Measurements from ENCODE around the gene FLCN. TPM values are rescaled to one million over a fixed set of nuclear protein-coding genes. Genes with fewer than 3 reads are reported as not detected.

FLCN gene
- total and polyA plus RNA-seq, 2 donors (not counting 3 experiments of a cell fraction or from before 2014, with no cell fraction given) = 38.8 to 68.9 TPM

DNA sequence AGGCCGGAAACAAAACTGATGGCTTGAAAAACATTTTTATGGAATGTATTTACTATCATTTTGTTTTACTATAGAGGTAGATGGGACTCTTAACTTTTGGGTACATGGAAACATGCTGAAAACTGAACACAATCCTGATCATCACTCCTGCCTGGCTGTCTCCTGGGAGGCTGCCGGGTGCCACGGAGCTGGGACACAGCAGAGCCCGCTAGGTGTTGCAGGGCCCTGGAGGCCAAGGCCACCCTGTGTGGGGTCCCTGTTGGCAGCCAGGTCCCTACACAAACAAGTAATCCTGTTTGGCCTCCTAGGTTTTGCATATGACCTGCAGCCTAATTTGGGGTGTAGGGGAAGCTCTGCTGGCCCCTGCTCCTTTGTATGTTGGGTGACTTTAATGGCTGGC lies 48.4 kb downstream of the FLCN start:
- dilution Hi-C loops (cut with MboI; ENCODE audit: extremely low pct_ligation_motif_present, low sequenced_read_pairs) (no loop called here), intact Hi-C loops (cut with micrococcal nuclease) (no loop called here)
- H3K79me2 ChIP-seq (ENCODE audit: control insufficient read depth, insufficient read depth, low read length) = no peaks in the 10 kb centered on the region
- no peak for TF ChIP-seq POLR2AphosphoS5 (IDR thresholded peaks at IDR 0.05; ENCODE audit: insufficient read depth, low read depth, low read length)
- no peak for TF ChIP-seq GATA2 (IDR thresholded peaks at IDR 0.05; ENCODE audit: insufficient read depth, insufficient read length, low read depth, low read length)
- TF ChIP-seq EZH2 (IDR thresholded peaks at IDR 0.05; ENCODE audit: borderline replicate concordance, low read depth, low read length, severe bottlenecking) = no peak
- TF ChIP-seq MYC (IDR thresholded peaks at IDR 0.05; ENCODE audit: low read depth, low read length) = no peak
- TF ChIP-seq, protein P1, sequence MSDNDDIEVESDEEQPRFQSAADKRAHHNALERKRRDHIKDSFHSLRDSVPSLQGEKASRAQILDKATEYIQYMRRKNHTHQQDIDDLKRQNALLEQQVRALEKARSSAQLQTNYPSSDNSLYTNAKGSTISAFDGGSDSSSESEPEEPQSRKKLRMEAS (IDR thresholded peaks at IDR 0.05; ENCODE audit: insufficient read depth, insufficient read length) = no peak
- TF ChIP-seq POLR2A (IDR thresholded peaks at IDR 0.05; ENCODE audit: low read depth, low read length) = no peak
- TF ChIP-seq JUN (IDR thresholded peaks at IDR 0.05; ENCODE audit: borderline replicate concordance, insufficient read depth, insufficient read length, low read depth) = no peak
- TF ChIP-seq FOS (IDR thresholded peaks at IDR 0.05; ENCODE audit: borderline replicate concordance, insufficient read depth, low read length) = no peak
- TF ChIP-seq, protein P2, sequence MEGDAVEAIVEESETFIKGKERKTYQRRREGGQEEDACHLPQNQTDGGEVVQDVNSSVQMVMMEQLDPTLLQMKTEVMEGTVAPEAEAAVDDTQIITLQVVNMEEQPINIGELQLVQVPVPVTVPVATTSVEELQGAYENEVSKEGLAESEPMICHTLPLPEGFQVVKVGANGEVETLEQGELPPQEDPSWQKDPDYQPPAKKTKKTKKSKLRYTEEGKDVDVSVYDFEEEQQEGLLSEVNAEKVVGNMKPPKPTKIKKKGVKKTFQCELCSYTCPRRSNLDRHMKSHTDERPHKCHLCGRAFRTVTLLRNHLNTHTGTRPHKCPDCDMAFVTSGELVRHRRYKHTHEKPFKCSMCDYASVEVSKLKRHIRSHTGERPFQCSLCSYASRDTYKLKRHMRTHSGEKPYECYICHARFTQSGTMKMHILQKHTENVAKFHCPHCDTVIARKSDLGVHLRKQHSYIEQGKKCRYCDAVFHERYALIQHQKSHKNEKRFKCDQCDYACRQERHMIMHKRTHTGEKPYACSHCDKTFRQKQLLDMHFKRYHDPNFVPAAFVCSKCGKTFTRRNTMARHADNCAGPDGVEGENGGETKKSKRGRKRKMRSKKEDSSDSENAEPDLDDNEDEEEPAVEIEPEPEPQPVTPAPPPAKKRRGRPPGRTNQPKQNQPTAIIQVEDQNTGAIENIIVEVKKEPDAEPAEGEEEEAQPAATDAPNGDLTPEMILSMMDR (IDR thresholded peaks at IDR 0.05; ENCODE audit: extremely low read depth in 1 of 2, insufficient read depth in 1 of 2, low read depth in 1 of 2, low read length in 2 of 2) = no peak
- ChIA-PET POLR2A (no interaction called here), CTCF (interaction anchor here (3.4 kb wide), 1 partner anchor 16 kb away, joined by 12 read pairs; no protein-coding TSS in a partner anchor)
- H3K27ac ChIP-seq (ENCODE audit: insufficient read depth, low read depth, low read length) = no peak overlapping the region
- H4K20me1 ChIP-seq (replicated peaks; ENCODE audit: control insufficient read depth, extremely low read depth, insufficient read depth, low read length) = no peaks in the 10 kb centered on the region
- H3K27me3 ChIP-seq (ENCODE audit: control insufficient read depth in 2 of 2, insufficient read depth in 2 of 2, low read length in 2 of 2) = no peaks in the 10 kb centered on the region
- no peak for FAIRE-seq
- no TSS peak for BruUV-seq (replicated peaks)
- no peak overlapping the region for H3K9ac ChIP-seq (replicated peaks; ENCODE audit: extremely low read depth, insufficient read depth, low read length)
- no peak overlapping the region for H3K4me3 ChIP-seq (replicated peaks in 1 of 3; ENCODE audit: insufficient read depth in 1 of 3, low read depth in 1 of 3, low read length in 3 of 3)
- no peak for DNase-seq (ENCODE audit: low read depth, low spot score)
- H3K9me3 ChIP-seq (replicated peaks; ENCODE audit: control insufficient read depth, insufficient read depth, low read length) = no peaks in the 10 kb centered on the region
- peaks cover 44% of the 10 kb centered on the region for H3K4me1 ChIP-seq (ENCODE audit: control insufficient read depth, extremely low read depth, insufficient read depth, low read length)
- H3K36me3 ChIP-seq (ENCODE audit: control insufficient read depth in 2 of 2, extremely low read depth in 1 of 2, insufficient read depth in 2 of 2, low read length in 2 of 2) = peaks cover 2 to 6% of the 10 kb centered on the region in 2 experiments
- H3K4me2 ChIP-seq (ENCODE audit: insufficient read depth, low read length) = no peak overlapping the region
- H2AFZ ChIP-seq (ENCODE audit: low read depth, low read length) = no peak overlapping the region
- no peaks in the 10 kb centered on the region for H3K9me1 ChIP-seq (replicated peaks; ENCODE audit: control insufficient read depth, extremely low read depth, insufficient read depth, low read length)
